Stimulated activated CD8-positive, alpha-beta memory T cell treated with anti-CD3 and anti-CD28 coated beads, Interleukin-7, amount 100 ng/mL, for 48 hours (primary cell): Measurements from ENCODE around the gene NIM1K.
"Not testable (repeated sequence)": the region's sequence is repeated elsewhere in the genome, so short reads cannot be mapped to it uniquely, and the experiment has no call there.

Experiments
- DNase-seq, 2 donors: peaks; one replicate each; pipeline ENCODE4 v3.0.0-alpha.2; 2020; ENCODE audit warnings: low read depth in 1 of 2; ENCODE audit errors: extremely low read depth in 1 of 2

The NIM1K gene

GRCh38 chr5:43183101-43183500 lies 8.9 kb upstream of the NIM1K start:
- not testable (repeated sequence) for DNase-seq

DNA sequence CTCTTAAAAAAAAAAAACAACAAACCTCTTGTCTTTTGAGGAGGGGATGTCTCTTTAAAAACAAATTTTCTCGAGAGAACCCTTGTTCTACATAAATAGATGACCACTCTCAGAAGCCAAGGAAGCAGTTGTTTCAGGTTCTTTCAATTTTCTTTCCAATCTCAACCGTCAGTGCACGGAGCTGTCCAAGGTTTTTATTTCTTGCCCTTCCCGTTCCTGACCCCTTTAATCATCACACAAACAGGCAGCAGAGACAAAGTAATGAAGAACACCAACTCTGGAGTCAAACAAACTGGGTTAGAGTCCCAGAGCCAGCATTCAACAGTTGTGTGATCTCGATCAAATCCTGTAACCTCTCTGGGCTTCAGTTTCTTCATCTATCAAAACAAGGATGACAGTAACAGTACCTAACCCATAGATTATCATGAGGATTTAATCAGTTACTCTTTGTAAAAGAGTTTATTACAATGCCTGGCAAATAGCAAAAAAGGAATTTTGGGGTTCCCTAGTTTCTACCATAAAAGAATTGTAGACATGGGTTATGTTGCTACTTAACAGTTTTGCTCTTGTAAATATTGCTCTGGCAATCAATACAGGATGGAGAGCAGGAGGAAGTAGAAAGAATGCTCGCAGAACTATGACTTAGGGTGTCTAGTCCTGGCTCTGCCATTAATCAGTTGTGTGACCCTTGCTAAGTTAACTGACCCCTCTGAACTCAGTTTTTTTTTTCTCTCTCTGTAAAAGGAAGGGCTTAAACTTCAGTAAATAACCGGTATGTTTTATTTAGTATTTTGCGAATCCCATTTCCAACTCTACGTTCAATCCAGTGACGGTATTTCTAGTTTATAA lies 1.0 kb upstream of the NIM1K start:
- DNase-seq = no peak

GRCh38 chr5:43192558-43193180 lies 644 bp downstream of the NIM1K start:
- DNase-seq = no peak

- DNase-seq = no peak
Measured at GRCh38 chr5:43193181-43193893, 1.3 kb downstream of the NIM1K start.

DNA sequence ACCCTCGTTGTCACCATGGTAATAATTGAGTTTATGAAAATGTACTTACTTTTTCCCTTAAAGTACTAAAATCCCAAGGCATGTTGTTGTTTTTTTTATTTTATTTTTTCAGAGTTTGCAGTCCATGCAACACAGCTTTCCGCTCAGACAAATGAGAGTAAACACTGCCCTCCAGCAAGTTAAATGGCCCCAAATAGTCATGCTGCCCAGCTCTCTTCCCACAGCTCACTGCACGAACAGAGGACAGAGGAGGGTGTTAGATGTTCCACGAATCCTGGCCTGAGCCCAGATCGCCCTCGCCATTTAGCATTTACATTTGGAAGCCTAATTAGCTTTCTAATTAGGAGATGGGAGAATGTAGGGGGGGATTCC lies 1.9 kb downstream of the NIM1K start:
- no peak for DNase-seq

- no peak for DNase-seq
Measured at GRCh38 chr5:43195670-43196265, 3.7 kb downstream of the NIM1K start.

GRCh38 chr5:43197535-43197934 lies 5.5 kb downstream of the NIM1K start:
- no peak for DNase-seq

- DNase-seq = not testable (repeated sequence)
Measured at GRCh38 chr5:43201442-43201841, 9.4 kb downstream of the NIM1K start.

DNA sequence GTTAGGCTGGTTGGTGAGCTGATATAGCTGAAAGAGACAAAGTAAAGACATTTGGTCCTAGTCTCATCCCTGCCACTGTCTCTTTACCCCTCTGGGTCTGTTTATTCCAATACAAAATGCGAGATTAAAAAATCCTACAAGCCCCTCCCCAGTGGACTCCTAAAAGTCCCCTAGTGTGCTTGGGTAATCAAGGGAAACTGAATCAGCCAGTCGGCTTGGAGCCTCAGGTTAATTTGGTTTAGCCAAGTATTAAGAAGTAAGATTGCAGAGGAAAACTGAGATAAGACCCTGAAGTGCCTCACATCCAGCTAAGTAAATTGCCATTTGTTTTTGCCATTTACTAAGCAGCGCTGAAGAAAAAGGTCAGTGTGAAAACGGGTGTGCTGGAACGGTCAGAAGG lies 10.4 kb downstream of the NIM1K start:
- no peak for DNase-seq

DNA sequence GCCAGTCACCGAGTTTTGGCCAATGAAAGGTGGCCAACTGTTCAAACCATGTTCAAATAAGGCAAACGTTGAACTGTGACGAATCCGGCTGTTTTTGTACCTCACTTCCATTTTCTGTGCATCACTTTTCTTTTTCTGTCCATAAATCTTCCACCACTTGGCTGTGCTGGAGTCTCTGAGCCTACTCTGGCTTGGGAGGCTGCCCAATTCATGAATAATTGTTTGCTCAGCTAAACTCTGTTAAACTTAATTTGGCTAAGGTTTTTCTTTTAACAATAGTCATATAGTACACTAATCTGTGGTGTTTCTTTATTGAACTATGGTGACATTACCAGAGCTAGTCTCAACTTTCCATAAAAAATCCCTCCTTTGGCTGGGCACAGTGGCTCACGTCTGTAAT lies 11.3 kb downstream of the NIM1K start:
- DNase-seq = no peak

DNA sequence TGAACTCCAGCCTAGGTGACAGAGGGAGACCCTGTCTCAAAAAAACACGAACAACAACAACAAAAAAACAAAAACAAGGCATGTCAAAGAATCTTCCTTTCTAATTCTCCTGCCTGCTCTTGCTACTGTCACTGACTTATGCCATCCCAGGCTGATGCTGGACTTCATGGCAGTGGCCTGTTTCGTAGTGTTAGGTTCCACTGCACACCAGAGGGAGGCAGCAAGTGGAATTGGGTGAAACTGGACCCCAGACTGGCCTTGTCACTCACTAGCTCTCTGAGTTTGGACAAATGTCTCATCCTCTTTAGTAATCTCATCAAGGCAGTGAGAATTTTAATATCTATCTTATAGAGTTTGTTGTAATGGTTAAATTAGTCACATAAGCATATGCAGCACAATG lies 12.9 kb downstream of the NIM1K start:
- DNase-seq = no peak

DNA sequence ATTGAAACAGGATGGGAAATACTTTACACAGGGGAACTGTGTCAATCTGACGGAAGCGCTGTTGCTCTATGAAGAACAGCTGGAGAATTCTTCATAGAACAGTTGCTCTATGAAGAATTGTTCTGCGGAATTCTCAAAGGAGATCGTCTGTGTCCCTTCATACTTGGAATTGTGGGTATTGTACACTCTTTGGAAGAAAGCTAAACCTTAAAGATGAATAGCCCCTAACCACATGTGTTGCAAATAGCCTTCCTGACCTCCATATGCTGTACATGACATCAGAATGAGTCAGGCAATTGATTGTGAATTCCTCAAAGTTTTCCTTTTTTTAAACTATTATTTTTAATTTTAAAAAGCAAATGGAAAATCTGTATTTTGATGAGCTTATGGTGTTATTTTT lies 15.6 kb downstream of the NIM1K start:
- DNase-seq = no peak

- no peak for DNase-seq
Measured at GRCh38 chr5:43208658-43209057, 16.6 kb downstream of the NIM1K start.

- no peak for DNase-seq
Measured at GRCh38 chr5:43209060-43209459, 17.0 kb downstream of the NIM1K start.

DNA sequence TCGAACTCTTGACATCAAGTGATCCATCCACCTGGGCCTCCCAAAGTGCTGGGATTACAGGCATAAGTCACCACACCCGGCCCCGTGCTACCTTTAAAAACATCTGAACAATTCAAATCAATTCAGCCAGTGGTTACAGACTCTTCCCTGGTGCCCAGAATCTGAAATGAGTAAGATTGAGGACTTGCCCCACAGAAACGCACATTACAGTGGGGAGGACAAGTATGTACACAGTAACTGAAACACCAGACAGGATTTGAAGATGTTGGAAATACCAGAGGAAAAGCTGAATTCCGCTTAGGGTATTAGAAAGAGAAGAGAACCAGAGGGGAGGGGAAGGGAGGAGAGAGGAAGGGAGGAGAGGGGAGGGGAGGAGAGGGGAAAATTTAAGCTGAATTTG lies 17.8 kb downstream of the NIM1K start:
- DNase-seq = no peak

GRCh38 chr5:43210570-43210969 lies 18.5 kb downstream of the NIM1K start:
- no peak for DNase-seq

GRCh38 chr5:43213951-43214350 lies 21.9 kb downstream of the NIM1K start:
- DNase-seq = no peak

GRCh38 chr5:43215073-43215631 lies 23.1 kb downstream of the NIM1K start:
- DNase-seq = no peak

DNA sequence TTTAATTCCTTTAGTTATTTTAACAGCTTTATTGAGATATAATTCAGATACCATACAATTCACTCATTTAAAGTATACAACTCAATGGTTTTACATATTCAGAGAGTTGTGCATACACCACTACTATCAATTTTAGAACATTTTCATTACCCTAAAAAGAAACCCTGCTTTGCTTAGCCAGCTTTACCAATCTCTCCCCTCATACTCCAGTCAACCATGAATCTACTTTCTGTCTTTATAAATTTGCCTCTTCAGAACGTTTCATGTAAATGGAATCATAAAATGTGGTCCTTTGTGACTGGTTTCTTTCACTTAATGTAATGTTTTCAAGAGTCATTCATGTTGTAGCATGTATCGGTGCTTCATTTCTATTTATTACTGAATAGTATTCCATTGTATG lies 24.9 kb downstream of the NIM1K start:
- DNase-seq = no peak

DNA sequence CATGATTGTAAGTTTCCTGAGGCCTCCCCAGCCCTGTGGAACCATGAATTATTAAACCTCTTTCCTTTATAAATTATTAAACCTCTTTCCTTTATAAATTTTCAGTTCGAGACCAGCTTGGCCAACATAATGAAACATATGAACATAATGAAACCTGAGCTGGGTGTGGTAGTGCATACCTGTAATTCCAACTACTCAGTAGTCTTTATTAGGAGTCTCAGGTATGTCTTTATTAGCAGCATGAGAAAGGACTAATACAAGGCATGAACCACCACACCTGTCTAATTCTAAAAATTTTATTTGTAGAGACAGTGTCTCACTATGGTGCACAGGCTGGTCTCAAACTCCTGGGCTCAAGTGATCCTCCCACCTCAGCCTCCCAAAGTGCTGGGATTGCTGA lies 27.1 kb downstream of the NIM1K start:
- no peak for DNase-seq

DNA sequence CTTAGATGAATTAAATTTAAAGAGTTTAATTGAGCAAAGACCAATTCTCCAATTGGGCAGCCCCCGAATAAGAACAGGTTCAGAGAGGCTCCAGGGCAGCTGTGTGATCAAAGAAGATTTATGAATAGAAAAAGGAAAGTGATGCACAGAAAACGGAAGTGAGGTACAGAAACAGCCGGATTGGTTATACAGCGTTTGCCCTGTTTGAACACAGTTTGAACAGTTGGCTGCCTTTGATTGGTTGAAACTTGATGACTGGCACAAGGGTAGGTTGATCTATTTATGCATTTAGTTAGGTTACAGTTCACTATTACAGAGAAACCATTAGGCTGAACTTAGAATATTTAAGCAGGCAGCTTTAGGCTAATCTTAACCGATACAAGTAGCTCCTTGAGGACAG lies 29.5 kb downstream of the NIM1K start:
- DNase-seq = no peak
